Lung (tissue), 12 donors: ENCODE measurements around the gene IL1RAPL1. TPM values are rescaled to one million over a fixed set of nuclear protein-coding genes. Genes with fewer than 3 reads are reported as not detected.

Source experiments
- ATAC-seq: fragments of 200-7000 bp; cut with Tn5 transposase; one replicate; pipeline ENCODE4 v1.9.1; 2020; ENCODE audit warnings: moderate number of reproducible peaks; ENCODE audit not compliant: insufficient read depth, low FRiP score
- DNase-seq, 3 donors: peaks; one replicate each; pipeline ENCODE4 v3.0.0-alpha.2; 2013 to 2017
- H3K27ac ChIP-seq, 2 donors: one replicate each; pipeline ENCODE4 v1.5.1; 2013; ENCODE audit warnings: mild to moderate bottlenecking in 2 of 2, moderate library complexity in 2 of 2, control low read depth in 1 of 2, inconsistent platforms in 1 of 2, low read depth in 1 of 2, low read length in 1 of 2
- H3K27me3 ChIP-seq, 3 donors: one replicate each; pipeline ENCODE4 v1.5.1; 2013; ENCODE audit warnings: low read length in 2 of 3; ENCODE audit not compliant: control insufficient read depth in 3 of 3, insufficient read depth in 3 of 3
- H3K36me3 ChIP-seq, 4 donors: one replicate each; pipeline ENCODE4 v1.5.1; 2013; ENCODE audit warnings: low read length in 4 of 4, mild to moderate bottlenecking in 1 of 4, moderate library complexity in 1 of 4; ENCODE audit not compliant: control insufficient read depth in 4 of 4, insufficient read depth in 4 of 4
- H3K4me1 ChIP-seq, 5 donors: one replicate each; pipeline ENCODE4 v1.5.1; 2013; ENCODE audit warnings: low read length in 5 of 5, mild to moderate bottlenecking in 2 of 5, moderate library complexity in 1 of 5; ENCODE audit not compliant: control insufficient read depth in 5 of 5, insufficient read depth in 5 of 5
- H3K4me3 ChIP-seq: one replicate; pipeline ENCODE4 v1.5.1; 2013; ENCODE audit warnings: mild to moderate bottlenecking, control low read depth, moderate library complexity
- H3K9ac ChIP-seq, 2 donors: one replicate each; pipeline ENCODE4 v1.5.1; 2013; ENCODE audit warnings: low read length in 2 of 2, control low read depth in 1 of 2; ENCODE audit not compliant: insufficient read depth in 1 of 2
- H3K9me3 ChIP-seq, 4 donors: one replicate each; pipeline ENCODE4 v1.5.1; 2013; ENCODE audit warnings: low read length in 3 of 4, mild to moderate bottlenecking in 1 of 4, moderate library complexity in 1 of 4; ENCODE audit not compliant: control insufficient read depth in 4 of 4, insufficient read depth in 3 of 4
- CTCF ChIP-seq: IDR thresholded peaks from 2 replicates; pipeline ENCODE4 v1.5.1; 2012; ENCODE audit warnings: mild to moderate bottlenecking; ENCODE audit errors: control extremely low read depth, extremely low read depth
- WGBS, 2 donors: extraction: QIAGEN DNeasy Blood & Tissue Kit; methylation state at CpG; one replicate each; pipeline ENCODE4 v1.1.7; 2013; 5-methylcytosine and 5-hydroxymethylcytosine counted together
- polyA plus RNA-seq, 2 donors: library from polyadenylated mRNA; stranded (reverse); fragments of 200-250 nt; gene quantifications; one replicate each; pipeline ENCODE4 v1.2.1, GENCODE V29; 2013
- total RNA-seq, 2 donors: library from RNA; depleted of rRNA in 1 of 2; stranded (reverse); fragments of >200 nt in 1 of 2; gene quantifications; one replicate each; pipeline ENCODE4 v1.2.1, GENCODE V29; 2014 to 2021
- donor health status: control.
- donor health status: control.
- donor health status: Bipolar disorder and iron deficiency.
- donor health status: healthy.
- donor health status: DM: yes; HTN: yes; CAD: no.

IL1RAPL1 gene
- total and polyA plus RNA-seq, 4 donors = 2.2 TPM; not detected in 3

GRCh38 chrX:28718450-28718849 lies 131.2 kb downstream of the IL1RAPL1 start:
- Histone ChIP-seq H3K9me3 (no peaks in the 10 kb centered on the region), H3K9ac (no peak overlapping the region), H3K4me1 (no peaks in the 10 kb centered on the region), H3K27ac (no peak overlapping the region), H3K36me3 (no peaks in the 10 kb centered on the region), H3K4me3 (no peak overlapping the region), H3K27me3 (no peaks in the 10 kb centered on the region)
- ATAC-seq (no peak), DNase-seq (no peak)
- no peak for TF ChIP-seq CTCF
- WGBS, 2 donors = 32 to 73% methylated on average over 1 of the region's 1 CpG

GRCh38 chrX:28719620-28720019 lies 132.4 kb downstream of the IL1RAPL1 start:
- no peak for DNase-seq
- ATAC-seq = no peak
- Histone ChIP-seq H3K9me3 (no peaks in the 10 kb centered on the region), H3K27ac (peak overlapping the region in 1 of 2 donors; percentile 9), H3K27me3 (no peaks in the 10 kb centered on the region), H3K36me3 (no peaks in the 10 kb centered on the region), H3K4me1 (no peaks in the 10 kb centered on the region), H3K9ac (no peak overlapping the region), H3K4me3 (no peak overlapping the region)
- whole genome bisulfite sequencing, 2 donors = 74 to 81% methylated on average over 2 of the region's 2 CpGs
- TF ChIP-seq CTCF = no peak

GRCh38 chrX:28752330-28752729 lies 165.1 kb downstream of the IL1RAPL1 start:
- no peak overlapping the region for H3K4me3 ChIP-seq

More at GRCh38 chrX:28752330-28752729, 165.1 kb downstream of the IL1RAPL1 start:
- WGBS, 2 donors = 48 to 82% methylated on average over 2 of the region's 2 CpGs
- peaks cover 0 to 3% (median 0%) of the 10 kb centered on the region in 3 donors for H3K27me3 ChIP-seq
- ATAC-seq = no peak
- peaks cover 0 to 2% (median 0%) of the 10 kb centered on the region in 5 donors for H3K4me1 ChIP-seq
- H3K36me3 ChIP-seq = no peaks in the 10 kb centered on the region
- DNase-seq = no peak
- H3K9ac ChIP-seq = no peak overlapping the region
- TF ChIP-seq CTCF = no peak
- no peak overlapping the region for H3K27ac ChIP-seq
- H3K9me3 ChIP-seq = peaks cover 0 to 1% (median 0%) of the 10 kb centered on the region in 4 donors
